GM12878 (cell line): ENCODE data around the gene BTG2. TPM values are rescaled to one million over a fixed set of nuclear protein-coding genes. Genes with fewer than 3 reads are reported as not detected.

Experiments used
- CBX3 ChIP-seq: fragments of 200-600 bp; sonication (generic); IDR thresholded peaks from 2 replicates; pipeline ENCODE4 v1.6.1; 2016; ENCODE audit warnings: low read depth, borderline replicate concordance
- ELK1 ChIP-seq: IDR thresholded peaks from 2 replicates; pipeline ENCODE4 v1.6.1; 2012; ENCODE audit warnings: low read depth, low read length, improper control_type of control experiment
- ETV6 ChIP-seq, 2 experiments: fragments of 450-650 bp in 1 of 2; IDR thresholded peaks in 1 of 2; conservative IDR thresholded peaks in 1 of 2; 2 replicates each; pipeline ENCODE4 v1.6.1; 2014; ENCODE audit warnings: antibody characterized with exemption in 1 of 2, borderline replicate concordance in 1 of 2, low read depth in 1 of 2, mild to moderate bottlenecking in 1 of 2, moderate library complexity in 1 of 2
- HDAC6 ChIP-seq: fragments of 200-600 bp; sonication (generic); IDR thresholded peaks from one replicate; pipeline ENCODE4 v1.8.0; 2017; ENCODE audit warnings: antibody characterized with exemption; ENCODE audit not compliant: unreplicated experiment
- IKZF1 ChIP-seq: fragments of 450-650 bp; conservative IDR thresholded peaks from 2 replicates; pipeline ENCODE4 v1.6.1; 2017; ENCODE audit warnings: antibody characterized with exemption, mild to moderate bottlenecking
- MYC ChIP-seq: IDR thresholded peaks from 2 replicates; pipeline ENCODE4 v1.6.1; 2011; ENCODE audit warnings: mild to moderate bottlenecking, low read length, moderate library complexity, inconsistent platforms; ENCODE audit not compliant: insufficient read depth, insufficient replicate concordance, insufficient read length, severe bottlenecking
- NFXL1 ChIP-seq: fragments of 450-650 bp; IDR thresholded peaks from 2 replicates; pipeline ENCODE4 v1.6.1; 2017; ENCODE audit warnings: antibody characterized with exemption, mild to moderate bottlenecking, borderline replicate concordance
- PAX5 ChIP-seq: IDR thresholded peaks from 2 replicates; pipeline ENCODE4 v1.6.1; 2011; ENCODE audit warnings: low read depth, low read length, borderline replicate concordance
- PML ChIP-seq: IDR thresholded peaks from 2 replicates; pipeline ENCODE4 v1.6.1; 2012; ENCODE audit warnings: low read length, inconsistent platforms
- POLR2A ChIP-seq: IDR thresholded peaks from 2 replicates; pipeline ENCODE4 v1.6.1; 2011; ENCODE audit warnings: low read depth, mild to moderate bottlenecking, low read length
- POU2F2 ChIP-seq: IDR thresholded peaks from 3 replicates; pipeline ENCODE4 v1.6.1; 2011; ENCODE audit warnings: low read depth, mild to moderate bottlenecking, low read length, borderline replicate concordance
- RAD21 ChIP-seq: IDR thresholded peaks from 2 replicates; pipeline ENCODE4 v1.6.1; 2011; ENCODE audit warnings: mild to moderate bottlenecking, low read depth, low read length, moderate library complexity; ENCODE audit not compliant: insufficient read depth
- RAD51 ChIP-seq: fragments of 450-650 bp; IDR thresholded peaks from 2 replicates; pipeline ENCODE4 v1.6.1; 2016; ENCODE audit warnings: moderate library complexity, mild to moderate bottlenecking, inconsistent platforms
- RBBP5 ChIP-seq: fragments of 200-600 bp; sonication (generic); conservative IDR thresholded peaks from 2 replicates; pipeline ENCODE4 v1.6.1; 2016
- RCOR1 ChIP-seq: conservative IDR thresholded peaks from 2 replicates; pipeline ENCODE4 v1.6.1; 2012; ENCODE audit warnings: low read depth, low read length, improper control_type of control experiment
- RELB ChIP-seq: fragments of 450-650 bp; IDR thresholded peaks from 2 replicates; pipeline ENCODE4 v1.6.1; 2017; ENCODE audit warnings: low read depth, mild to moderate bottlenecking, moderate library complexity
- RFX5 ChIP-seq: IDR thresholded peaks from 2 replicates; pipeline ENCODE4 v1.6.1; 2011; ENCODE audit warnings: low read depth, low read length, improper control_type of control experiment
- RUNX3 ChIP-seq: IDR thresholded peaks from 2 replicates; pipeline ENCODE4 v1.6.1; 2012; ENCODE audit warnings: low read length, inconsistent platforms
- SMAD1 ChIP-seq: fragments of 450-650 bp; IDR thresholded peaks from 2 replicates; pipeline ENCODE4 v1.6.1; 2018; ENCODE audit warnings: mild to moderate bottlenecking, low read depth; ENCODE audit not compliant: partially characterized antibody
- SUZ12 ChIP-seq: fragments of 200-600 bp; sonication (generic); IDR thresholded peaks from one replicate; pipeline ENCODE4 v1.6.1; 2018; ENCODE audit warnings: antibody characterized with exemption, mild to moderate bottlenecking; ENCODE audit not compliant: unreplicated experiment
- TBL1XR1 ChIP-seq: IDR thresholded peaks from 2 replicates; pipeline ENCODE4 v1.6.1; 2012; ENCODE audit warnings: low read depth, low read length, improper control_type of control experiment
- TCF12 ChIP-seq: IDR thresholded peaks from 2 replicates; pipeline ENCODE4 v1.6.1; 2011; ENCODE audit warnings: low read depth, mild to moderate bottlenecking, low read length
- TCF3 ChIP-seq: IDR thresholded peaks from 2 replicates; pipeline ENCODE4 v1.6.1; 2012; ENCODE audit warnings: low read depth, mild to moderate bottlenecking, low read length, borderline replicate concordance; ENCODE audit not compliant: insufficient read depth
- TCF7 ChIP-seq: IDR thresholded peaks from 2 replicates; pipeline ENCODE4 v1.6.1; 2014; ENCODE audit warnings: antibody characterized with exemption, borderline replicate concordance
- ZZZ3 ChIP-seq: IDR thresholded peaks from 2 replicates; pipeline ENCODE4 v1.6.1; 2011; ENCODE audit warnings: low read depth; ENCODE audit not compliant: control insufficient read depth, insufficient read length
- polyA plus RNA-seq, 11 experiments: library from polyadenylated mRNA; depleted of rRNA in 4 of 11; unstranded in 6 of 11; stranded (reverse) in 5 of 11; fragments of >200 nt; fragmentation: Nextera tagmentation in 4 of 11; fragmentation: Illumina TruSeq in 1 of 11; extraction: Ambion mirVana in 4 of 11; extraction: Trizol in 1 of 11; gene quantifications; 1 replicate in 1 of 11; 2 replicates in 10 of 11; pipeline versions ENCODE4 v1.2.1 to v1.2.3, GENCODE V29; 2011 to 2016; ENCODE audit warnings: inconsistent platforms in 2 of 11, missing spikeins in 2 of 11, low read depth in 1 of 11
- total RNA-seq, 4 experiments: library from RNA; depleted of rRNA in 3 of 4; stranded (reverse); fragments of >200 nt in 3 of 4; fragmentation: Illumina TruSeq in 1 of 4; extraction: Trizol in 1 of 4; gene quantifications; 2 replicates each; pipeline versions ENCODE4 v1.2.1 to v1.2.3, GENCODE V29; 2013 to 2021

BTG2 gene
- total and polyA plus RNA-seq, 10 of the 15 experiments (the other 5 are each of a cell fraction or from before 2014, with no cell fraction given): 23.3 to 160 (median 98.1) TPM

- TF ChIP-seq RBBP5: no peak
- no peak; the same call in 1 of the 2 replicates for TF ChIP-seq POLR2A
- TF ChIP-seq TCF7: no peak
- no peak for TF ChIP-seq RFX5
- TF ChIP-seq ZZZ3: no peak
- TF ChIP-seq NFXL1: peak; percentile 48; the same call in 1 of the 2 replicates
- no peak for TF ChIP-seq CBX3
- TF ChIP-seq TCF3: no peak
- no peak for TF ChIP-seq RUNX3
- TF ChIP-seq RELB: peak; percentile 10
- no peak for TF ChIP-seq SMAD1
- no peak for TF ChIP-seq RAD51
- no peak for TF ChIP-seq SUZ12
- TF ChIP-seq IKZF1: no peak
- TF ChIP-seq POU2F2: peak; percentile 24; the same call in 1 of the 3 replicates
- TF ChIP-seq ELK1: no peak
- no peak for TF ChIP-seq ETV6 (conservative IDR thresholded peaks at IDR 0.05 in 1 of 2, IDR thresholded peaks at IDR 0.05 in 1 of 2; ENCODE audit: borderline replicate concordance in 1 of 2, low read depth in 1 of 2)
- no peak for TF ChIP-seq HDAC6
- no peak for TF ChIP-seq PAX5
- no peak for TF ChIP-seq PML
- peak; percentile 68; the same call in 1 of the 2 replicates for TF ChIP-seq RCOR1
- TF ChIP-seq TCF12: peak; percentile 47; the same call in 1 of the 2 replicates
- peak; percentile 44 for TF ChIP-seq RAD21
- TF ChIP-seq TBL1XR1: no peak
- TF ChIP-seq MYC: no peak
- TF ChIP-seq, all 136 proteins: peak for 32
These were observed 22.6 kb downstream of the BTG2 start (continued) for GRCh38 chr1:203327684-203328457.
